Adrenal gland (tissue), 5 donors: ENCODE measurements around the gene SDK1.

Source experiments
- POLR2A ChIP-seq, 2 donors: fragments of 450-650 bp; IDR thresholded peaks; one replicate each; pipeline ENCODE4 v1.6.1; 2017; ENCODE audit warnings: antibody characterized with exemption in 2 of 2, mild to moderate bottlenecking in 2 of 2, moderate library complexity in 1 of 2
- TF ChIP-seq, protein P1 (sequence below), 6 experiments: fragments of 450-650 bp in 4 of 6; fragments of 200-600 bp in 2 of 6; sonication (generic) in 1 of 6; IDR thresholded peaks; 1 replicate in 5 of 6; 2 replicates in 1 of 6; pipeline versions ENCODE4 v1.5.1 to v1.8.0; 2016 to 2021; ENCODE audit warnings: antibody characterized with exemption in 6 of 6, mild to moderate bottlenecking in 2 of 6, moderate library complexity in 1 of 6
- donor health status: DM: no; HTN: no; CAD: no.

DNA sequence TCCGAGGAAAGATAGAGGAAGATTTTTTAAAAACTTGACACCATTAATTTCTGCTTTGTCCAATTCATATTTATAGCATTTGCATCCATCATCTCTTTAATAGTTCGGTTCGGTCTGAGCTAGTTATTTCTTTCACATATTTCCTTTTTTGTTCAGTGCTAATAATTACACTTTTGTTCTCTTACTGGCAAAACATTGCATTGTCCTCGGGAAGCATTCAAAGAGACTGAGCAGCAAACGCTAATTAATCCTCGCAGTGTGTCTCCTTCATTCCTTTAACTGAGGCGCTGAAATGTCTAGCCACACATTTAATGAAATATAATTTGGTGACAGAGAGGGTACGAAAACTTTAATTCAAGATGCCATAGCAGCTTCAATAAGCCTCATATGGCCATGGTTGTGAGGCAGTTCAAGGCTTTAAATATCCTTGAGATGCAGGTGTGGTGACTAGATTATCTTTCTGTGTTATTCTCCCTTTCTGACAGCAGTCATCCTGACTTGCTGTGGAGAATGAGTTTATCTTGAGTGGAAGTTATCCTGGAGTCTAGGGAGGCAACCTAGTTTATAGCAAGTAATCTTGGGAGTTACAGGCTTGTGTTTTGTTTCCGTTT is 431.4 kb downstream of the SDK1 start:
- TF ChIP-seq, protein P1, sequence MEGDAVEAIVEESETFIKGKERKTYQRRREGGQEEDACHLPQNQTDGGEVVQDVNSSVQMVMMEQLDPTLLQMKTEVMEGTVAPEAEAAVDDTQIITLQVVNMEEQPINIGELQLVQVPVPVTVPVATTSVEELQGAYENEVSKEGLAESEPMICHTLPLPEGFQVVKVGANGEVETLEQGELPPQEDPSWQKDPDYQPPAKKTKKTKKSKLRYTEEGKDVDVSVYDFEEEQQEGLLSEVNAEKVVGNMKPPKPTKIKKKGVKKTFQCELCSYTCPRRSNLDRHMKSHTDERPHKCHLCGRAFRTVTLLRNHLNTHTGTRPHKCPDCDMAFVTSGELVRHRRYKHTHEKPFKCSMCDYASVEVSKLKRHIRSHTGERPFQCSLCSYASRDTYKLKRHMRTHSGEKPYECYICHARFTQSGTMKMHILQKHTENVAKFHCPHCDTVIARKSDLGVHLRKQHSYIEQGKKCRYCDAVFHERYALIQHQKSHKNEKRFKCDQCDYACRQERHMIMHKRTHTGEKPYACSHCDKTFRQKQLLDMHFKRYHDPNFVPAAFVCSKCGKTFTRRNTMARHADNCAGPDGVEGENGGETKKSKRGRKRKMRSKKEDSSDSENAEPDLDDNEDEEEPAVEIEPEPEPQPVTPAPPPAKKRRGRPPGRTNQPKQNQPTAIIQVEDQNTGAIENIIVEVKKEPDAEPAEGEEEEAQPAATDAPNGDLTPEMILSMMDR (IDR thresholded peaks at IDR 0.05): no peak
- no peak for TF ChIP-seq POLR2A (IDR thresholded peaks at IDR 0.05)
